ENCODE measurements around the gene HSD17B11. TPM values are rescaled to one million over a fixed set of nuclear protein-coding genes. Genes with fewer than 3 reads are reported as not detected.

HSD17B11 gene, protein sequence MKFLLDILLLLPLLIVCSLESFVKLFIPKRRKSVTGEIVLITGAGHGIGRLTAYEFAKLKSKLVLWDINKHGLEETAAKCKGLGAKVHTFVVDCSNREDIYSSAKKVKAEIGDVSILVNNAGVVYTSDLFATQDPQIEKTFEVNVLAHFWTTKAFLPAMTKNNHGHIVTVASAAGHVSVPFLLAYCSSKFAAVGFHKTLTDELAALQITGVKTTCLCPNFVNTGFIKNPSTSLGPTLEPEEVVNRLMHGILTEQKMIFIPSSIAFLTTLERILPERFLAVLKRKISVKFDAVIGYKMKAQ
- 40.0 and 42.0 TPM in 2 replicates for total RNA-seq

DNA sequence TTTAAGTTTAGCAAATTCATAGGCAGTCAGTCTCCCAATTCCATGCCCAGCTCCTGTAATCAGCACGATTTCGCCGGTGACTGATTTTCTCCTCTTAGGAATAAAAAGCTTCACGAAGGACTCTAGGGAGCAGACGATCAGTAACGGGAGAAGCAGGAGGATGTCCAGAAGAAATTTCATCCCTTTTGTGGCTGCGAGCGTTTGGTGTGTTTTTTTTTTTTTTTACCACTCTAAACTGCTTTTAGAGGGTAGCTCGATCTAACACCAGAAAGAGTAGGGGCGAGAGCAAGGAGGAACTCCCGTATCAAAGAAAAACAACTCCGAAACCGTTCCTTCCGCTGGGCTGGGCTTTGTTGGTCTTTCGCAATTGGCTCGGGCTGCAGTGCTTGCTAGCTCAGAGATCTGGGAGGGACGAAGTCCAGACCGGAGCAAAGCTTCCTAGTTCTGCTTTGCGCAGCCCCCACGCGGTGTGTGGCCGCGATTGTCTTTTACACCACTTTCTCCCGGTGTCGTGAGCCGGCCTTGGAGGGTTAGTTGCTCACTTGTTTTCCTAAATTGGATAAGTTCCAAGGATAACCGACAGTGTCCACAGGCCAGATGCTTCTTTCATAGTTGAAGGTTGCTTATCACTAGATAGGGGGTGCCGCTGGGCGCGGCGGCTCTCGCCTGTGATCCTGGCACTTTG lies at the start of gene HSD17B11:
HSD17B11 (minus strand) TSS at position 298 of the 685 bp plus-strand sequence; CDS start at position 180, 118 bp downstream.

DNA sequence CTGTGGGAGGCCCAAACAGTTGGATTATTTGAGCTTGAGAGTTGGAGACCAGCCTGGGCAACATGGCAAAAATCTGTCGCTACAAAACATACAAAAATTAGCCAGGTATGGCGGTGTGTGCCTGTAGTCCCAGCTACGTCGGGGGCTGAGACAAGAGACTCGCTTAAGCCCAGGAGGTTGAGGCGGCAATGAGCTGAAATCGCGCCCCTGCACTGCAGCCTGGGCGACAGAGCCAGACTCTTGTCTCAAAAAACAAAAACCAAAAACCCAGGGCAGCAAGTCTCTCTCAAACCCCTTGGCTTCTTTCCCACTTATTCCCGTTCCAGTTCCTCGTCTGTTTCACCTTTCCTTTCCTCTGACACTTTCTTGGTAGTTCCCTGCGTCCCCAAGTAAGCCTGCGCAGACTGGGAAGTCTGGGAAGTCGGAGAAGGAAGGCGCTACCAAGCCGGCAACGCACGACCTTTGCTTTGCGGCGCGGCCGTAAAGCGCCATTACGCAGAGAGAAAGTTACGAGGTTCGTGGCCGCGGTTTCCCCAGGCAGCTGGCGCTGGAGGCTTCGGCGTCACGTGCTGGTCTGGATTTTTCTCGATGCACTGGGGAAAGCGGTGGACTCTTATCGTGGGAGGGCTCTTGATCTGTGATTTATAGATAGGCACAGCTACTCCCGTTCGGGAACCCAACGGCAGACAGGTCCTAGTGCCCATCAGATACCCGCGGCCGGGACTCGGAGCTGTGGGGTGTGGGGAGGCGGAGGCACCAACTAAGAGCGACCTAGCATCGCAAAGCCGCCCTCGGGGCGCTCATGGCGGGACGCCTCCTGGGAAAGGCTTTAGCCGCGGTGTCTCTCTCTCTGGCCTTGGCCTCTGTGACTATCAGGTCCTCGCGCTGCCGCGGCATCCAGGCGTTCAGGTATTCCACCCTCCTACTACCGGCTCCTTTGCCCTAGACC lies 31.4 kb upstream of the HSD17B11 start, which contains the start of gene NUDT9:
NUDT9 (plus strand) TSS at position 470 of the 949 bp plus-strand sequence; CDS start at position 803, 333 bp downstream.

DNA sequence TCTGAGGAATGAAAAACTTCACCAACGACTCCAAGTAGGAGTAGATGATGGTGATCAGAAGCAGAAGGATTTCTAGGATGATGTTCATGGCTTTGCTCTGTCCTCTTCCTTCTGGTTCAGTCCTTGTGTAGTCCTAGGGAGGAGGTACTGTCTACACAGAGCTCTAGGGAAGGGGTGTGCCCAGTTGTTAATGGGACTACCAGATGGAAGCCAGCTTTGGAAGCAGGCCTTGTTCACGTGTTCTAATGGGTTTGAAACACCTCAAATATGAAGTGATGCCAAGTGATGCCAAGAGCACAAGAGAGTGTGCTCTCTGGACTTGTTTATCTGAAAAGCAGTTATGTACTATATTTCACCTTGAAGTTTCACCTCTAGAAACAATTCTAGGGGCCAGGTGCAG lies 68.2 kb downstream of the HSD17B11 start, which contains the start of gene HSD17B13:
HSD17B13 (minus strand) TSS at position 129 of the 400 bp plus-strand sequence; CDS start at position 88, 41 bp downstream.

Other genes with a start within 250 kb of the HSD17B11 start
- 16.5 and 23.9 TPM in 2 replicates for gene KLHL8, start 170.6 kb downstream of the HSD17B11 start, total RNA-seq
- 0.14 and 0.18 TPM in 2 replicates for gene HSD17B13, start 68.3 kb downstream of the HSD17B11 start, total RNA-seq
- 9.5 and 19.3 TPM in 2 replicates for gene NUDT9, start 31.4 kb upstream of the HSD17B11 start, total RNA-seq
- gene SPARCL1, start 138.2 kb upstream of the HSD17B11 start, total RNA-seq = under 0.01 and 0.18 TPM in 2 replicates
- gene DSPP, start 217.3 kb upstream of the HSD17B11 start, total RNA-seq = not detected in 2 replicates